ENCODE results near the gene SPG21.

SPG21 gene

GRCh38 chr15:64970698-64971097, 19.0 kb downstream of the SPG21 start:
- no peaks in the 10 kb centered on the region for H3K79me2 ChIP-seq (ENCODE audit: insufficient read depth, low read length)
- no peak overlapping the region for H3K4me2 ChIP-seq (ENCODE audit: insufficient read depth, low read length)
- no peaks in the 10 kb centered on the region for H4K20me1 ChIP-seq (ENCODE audit: insufficient read depth, low read length)
- no peak overlapping the region for H2AFZ ChIP-seq (ENCODE audit: low read depth, low read length)
- H3K9ac ChIP-seq (ENCODE audit: low read depth, low read length): no peak overlapping the region
- DNase-seq: no peak
- ATAC-seq (ENCODE audit: insufficient read depth, low read depth): no peak
- H3K4me3 ChIP-seq (ENCODE audit: low read depth in 1 of 2, low read length in 2 of 2): no peak overlapping the region
- H3K9me3 ChIP-seq (ENCODE audit: insufficient read depth, low read length, severe bottlenecking): no peaks in the 10 kb centered on the region
- no peak for TF ChIP-seq CTCF (IDR thresholded peaks at IDR 0.05; ENCODE audit: borderline replicate concordance, extremely low read depth, low read length, poor library complexity, severe bottlenecking)
- TF ChIP-seq EZH2 (IDR thresholded peaks at IDR 0.05; ENCODE audit: borderline replicate concordance, low read depth, low read length, severe bottlenecking): no peak
- H3K36me3 ChIP-seq (ENCODE audit: insufficient read depth, low read length): peaks cover 50% of the 10 kb centered on the region
- no peaks in the 10 kb centered on the region for H3K4me1 ChIP-seq (ENCODE audit: insufficient read depth, low read length)
- no peak overlapping the region for H3K27ac ChIP-seq (ENCODE audit: low read length)
- H3K27me3 ChIP-seq (ENCODE audit: insufficient read depth, low read length, poor library complexity): no peaks in the 10 kb centered on the region

- H3K4me1 ChIP-seq (ENCODE audit: insufficient read depth, low read length): no peaks in the 10 kb centered on the region
- no peaks in the 10 kb centered on the region for H4K20me1 ChIP-seq (ENCODE audit: insufficient read depth, low read length)
- H3K4me2 ChIP-seq (ENCODE audit: insufficient read depth, low read length): no peak overlapping the region
- no peak overlapping the region for H3K9ac ChIP-seq (ENCODE audit: low read depth, low read length)
- peaks cover 58% of the 10 kb centered on the region for H3K36me3 ChIP-seq (ENCODE audit: insufficient read depth, low read length)
- no peak for ATAC-seq (ENCODE audit: insufficient read depth, low read depth)
- no peak overlapping the region for H3K4me3 ChIP-seq (ENCODE audit: low read depth in 1 of 2, low read length in 2 of 2)
- no peak for DNase-seq
- H3K9me3 ChIP-seq (ENCODE audit: insufficient read depth, low read length, severe bottlenecking): no peaks in the 10 kb centered on the region
- H3K27ac ChIP-seq (ENCODE audit: low read length): no peak overlapping the region
- no peak overlapping the region for H2AFZ ChIP-seq (ENCODE audit: low read depth, low read length)
- TF ChIP-seq EZH2 (IDR thresholded peaks at IDR 0.05; ENCODE audit: borderline replicate concordance, low read depth, low read length, severe bottlenecking) (no peak), CTCF (IDR thresholded peaks at IDR 0.05; ENCODE audit: borderline replicate concordance, extremely low read depth, low read length, poor library complexity, severe bottlenecking) (no peak)
- H3K27me3 ChIP-seq (ENCODE audit: insufficient read depth, low read length, poor library complexity): no peaks in the 10 kb centered on the region
- H3K79me2 ChIP-seq (ENCODE audit: insufficient read depth, low read length): no peaks in the 10 kb centered on the region
Observed at GRCh38 chr15:64969401-64969800, 20.3 kb downstream of the SPG21 start.

GRCh38 chr15:64961013-64961412, 28.7 kb downstream of the SPG21 start:
- no peak overlapping the region for H3K27ac ChIP-seq (ENCODE audit: low read length)
- no peak overlapping the region for H3K4me3 ChIP-seq (ENCODE audit: low read depth in 1 of 2, low read length in 2 of 2)
- ATAC-seq (ENCODE audit: insufficient read depth, low read depth): no peak
- H4K20me1 ChIP-seq (ENCODE audit: insufficient read depth, low read length): no peaks in the 10 kb centered on the region
- no peak overlapping the region for H3K4me2 ChIP-seq (ENCODE audit: insufficient read depth, low read length)
- H3K4me1 ChIP-seq (ENCODE audit: insufficient read depth, low read length): no peaks in the 10 kb centered on the region
- H3K79me2 ChIP-seq (ENCODE audit: insufficient read depth, low read length): no peaks in the 10 kb centered on the region
- no peak overlapping the region for H3K9ac ChIP-seq (ENCODE audit: low read depth, low read length)
- DNase-seq: no peak
- peaks cover 62% of the 10 kb centered on the region for H3K36me3 ChIP-seq (ENCODE audit: insufficient read depth, low read length)
- no peak overlapping the region for H2AFZ ChIP-seq (ENCODE audit: low read depth, low read length)
- no peaks in the 10 kb centered on the region for H3K9me3 ChIP-seq (ENCODE audit: insufficient read depth, low read length, severe bottlenecking)
- no peaks in the 10 kb centered on the region for H3K27me3 ChIP-seq (ENCODE audit: insufficient read depth, low read length, poor library complexity)
- TF ChIP-seq EZH2 (IDR thresholded peaks at IDR 0.05; ENCODE audit: borderline replicate concordance, low read depth, low read length, severe bottlenecking) (no peak), CTCF (IDR thresholded peaks at IDR 0.05; ENCODE audit: borderline replicate concordance, extremely low read depth, low read length, poor library complexity, severe bottlenecking) (no peak)

- Histone ChIP-seq H3K36me3 (ENCODE audit: insufficient read depth, low read length) (peaks cover 65% of the 10 kb centered on the region), H4K20me1 (ENCODE audit: insufficient read depth, low read length) (no peaks in the 10 kb centered on the region), H3K79me2 (ENCODE audit: insufficient read depth, low read length) (no peaks in the 10 kb centered on the region), H3K27me3 (ENCODE audit: insufficient read depth, low read length, poor library complexity) (no peaks in the 10 kb centered on the region), H3K4me3 (ENCODE audit: low read depth in 1 of 2, low read length in 2 of 2) (no peak overlapping the region), H3K9me3 (ENCODE audit: insufficient read depth, low read length, severe bottlenecking) (no peaks in the 10 kb centered on the region), H3K9ac (ENCODE audit: low read depth, low read length) (no peak overlapping the region), H2AFZ (ENCODE audit: low read depth, low read length) (no peak overlapping the region), H3K4me2 (ENCODE audit: insufficient read depth, low read length) (no peak overlapping the region), H3K27ac (ENCODE audit: low read length) (no peak overlapping the region), H3K4me1 (ENCODE audit: insufficient read depth, low read length) (no peaks in the 10 kb centered on the region)
- TF ChIP-seq CTCF (IDR thresholded peaks at IDR 0.05; ENCODE audit: borderline replicate concordance, extremely low read depth, low read length, poor library complexity, severe bottlenecking): no peak
- no peak for TF ChIP-seq EZH2 (IDR thresholded peaks at IDR 0.05; ENCODE audit: borderline replicate concordance, low read depth, low read length, severe bottlenecking)
- ATAC-seq (ENCODE audit: insufficient read depth, low read depth): no peak
- DNase-seq: no peak
Observed at GRCh38 chr15:64960153-64960552, 29.6 kb downstream of the SPG21 start.

Data from DND-41 (cell line).